Measurements from ENCODE around the gene CD83. TPM values are rescaled to one million over a fixed set of nuclear protein-coding genes. Genes with fewer than 3 reads are reported as not detected.

CD83 gene
- total and polyA plus RNA-seq, 2 of the 4 experiments (the other 2 are of a cell fraction) = 2.0 to 2.5 TPM

- no peak overlapping the region for H3K4me3 ChIP-seq (ENCODE audit: insufficient read depth, low read depth, low read length)
- no peak overlapping the region for H2BK120ac ChIP-seq (ENCODE audit: low read depth, low read length)
- H2BK20ac ChIP-seq (ENCODE audit: low read depth, low read length) = no peak overlapping the region
- no peak overlapping the region for H3K27ac ChIP-seq (ENCODE audit: insufficient read depth, low read length)
- no peak overlapping the region for H3K56ac ChIP-seq (ENCODE audit: extremely low read depth, insufficient read depth, low read length)
- no peak overlapping the region for H3K4me2 ChIP-seq (ENCODE audit: low read depth, low read length)
- H3K4me1 ChIP-seq (ENCODE audit: control insufficient read depth, insufficient read depth, low read length) = no peaks in the 10 kb centered on the region
- H3K9me3 ChIP-seq (ENCODE audit: control insufficient read depth, insufficient read depth, low read length) = no peaks in the 10 kb centered on the region
- TF ChIP-seq CTCF (conservative IDR thresholded peaks at IDR 0.05; ENCODE audit: low read depth, low read length) (no peak), BHLHE40 (IDR thresholded peaks at IDR 0.05; ENCODE audit: low read depth, low read length) (no peak), RAD21 (IDR thresholded peaks at IDR 0.05; ENCODE audit: low read length) (no peak), MAFK (IDR thresholded peaks at IDR 0.05; ENCODE audit: low read depth, low read length) (no peak), USF2 (IDR thresholded peaks at IDR 0.05; ENCODE audit: low read depth, low read length) (no peak), NFE2L2 (IDR thresholded peaks at IDR 0.05; ENCODE audit: low read depth, low read length) (no peak), CHD1 (IDR thresholded peaks at IDR 0.05; ENCODE audit: low read depth, low read length) (no peak), FOS (IDR thresholded peaks at IDR 0.05; ENCODE audit: low read depth, low read length) (no peak), POLR2A (IDR thresholded peaks at IDR 0.05; ENCODE audit: low read depth, low read length) (no peak), MAZ (IDR thresholded peaks at IDR 0.05; ENCODE audit: borderline replicate concordance, low read depth, low read length) (no peak), RCOR1 (IDR thresholded peaks at IDR 0.05; ENCODE audit: insufficient replicate concordance, low read length) (no peak), CEBPB (IDR thresholded peaks at IDR 0.05; ENCODE audit: low read depth, low read length) (no peak), SMC3 (IDR thresholded peaks at IDR 0.05; ENCODE audit: low read depth, low read length) (no peak), RFX5 (IDR thresholded peaks at IDR 0.05; ENCODE audit: low read depth, low read length) (no peak)
- TF ChIP-seq, protein P1, sequence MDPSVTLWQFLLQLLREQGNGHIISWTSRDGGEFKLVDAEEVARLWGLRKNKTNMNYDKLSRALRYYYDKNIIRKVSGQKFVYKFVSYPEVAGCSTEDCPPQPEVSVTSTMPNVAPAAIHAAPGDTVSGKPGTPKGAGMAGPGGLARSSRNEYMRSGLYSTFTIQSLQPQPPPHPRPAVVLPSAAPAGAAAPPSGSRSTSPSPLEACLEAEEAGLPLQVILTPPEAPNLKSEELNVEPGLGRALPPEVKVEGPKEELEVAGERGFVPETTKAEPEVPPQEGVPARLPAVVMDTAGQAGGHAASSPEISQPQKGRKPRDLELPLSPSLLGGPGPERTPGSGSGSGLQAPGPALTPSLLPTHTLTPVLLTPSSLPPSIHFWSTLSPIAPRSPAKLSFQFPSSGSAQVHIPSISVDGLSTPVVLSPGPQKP (IDR thresholded peaks at IDR 0.05; ENCODE audit: borderline replicate concordance, low read depth, low read length) = no peak
- no peak overlapping the region for H3K23ac ChIP-seq (ENCODE audit: low read depth, low read length)
- BruUV-seq (replicated peaks) = no TSS peak
- in situ Hi-C loops (cut with MboI; ENCODE audit: low sequenced_read_pairs) (no loop called here), dilution Hi-C loops (cut with HindIII; ENCODE audit: low sequenced_read_pairs, unreplicated experiment) (no loop called here), intact Hi-C loops (cut with micrococcal nuclease) (loop anchor here (5.0 to 10.0 kb wide), 2 partner anchors 1369 to 1497 kb away; no protein-coding TSS in a partner anchor)
- no peak overlapping the region for H2BK15ac ChIP-seq (ENCODE audit: low read depth, low read length)
- no peaks in the 10 kb centered on the region for H3K79me1 ChIP-seq (ENCODE audit: low read depth in 1 of 2, low read length in 2 of 2)
- no peak overlapping the region for H2AK9ac ChIP-seq (replicated peaks; ENCODE audit: low read depth, low read length, poor library complexity)
- no peak overlapping the region for H2AFZ ChIP-seq (replicated peaks; ENCODE audit: low read length, poor library complexity)
- no peak overlapping the region for H4K91ac ChIP-seq (ENCODE audit: insufficient read depth, low read depth, low read length)
- 80% methylated on average over 1 of the region's 3 CpGs; no CpG with 5 or more reads in 1 of the 2 experiments for WGBS, 2 experiments (ENCODE audit: extremely low coverage in 2 of 2, insufficient read length in 1 of 2)
- no peaks in the 10 kb centered on the region for H3K36me3 ChIP-seq (ENCODE audit: control insufficient read depth, insufficient read depth, low read length)
- H3K4ac ChIP-seq (ENCODE audit: low read depth, low read length) = no peak overlapping the region
- H4K5ac ChIP-seq (ENCODE audit: low read depth, low read length) = no peak overlapping the region
- CTCF ChIA-PET = no interaction called here
- no peak overlapping the region for H3K18ac ChIP-seq (ENCODE audit: low read depth, low read length)
- no peak overlapping the region for H3K14ac ChIP-seq (replicated peaks; ENCODE audit: low read depth, low read length)
- H4K8ac ChIP-seq (ENCODE audit: low read depth in 2 of 2, low read length in 2 of 2) = no peak overlapping the region
- DNase-seq (no peak), ATAC-seq (ENCODE audit: low read depth) (no peak)
- no peak overlapping the region for H2BK5ac ChIP-seq (ENCODE audit: low read depth, low read length, poor library complexity, severe bottlenecking)
- no peaks in the 10 kb centered on the region for H3K9me1 ChIP-seq (ENCODE audit: insufficient read depth, low read length)
- POLR2A ChIA-PET (ENCODE audit: unreplicated experiment) = no interaction called here
- no peaks in the 10 kb centered on the region for H3K27me3 ChIP-seq (ENCODE audit: control insufficient read depth, insufficient read depth, low read length)
- H2AK5ac ChIP-seq (ENCODE audit: low read depth, low read length) = no peak overlapping the region
- H3K9ac ChIP-seq (ENCODE audit: low read depth, low read length) = no peak overlapping the region
- no peaks in the 10 kb centered on the region for H4K20me1 ChIP-seq (ENCODE audit: insufficient read depth, low read length)
Measured at GRCh38 chr6:14125346-14125745, 7.8 kb downstream of the CD83 start.

Data from IMR-90 (cell line).